Measurements from ENCODE around the gene STARD7.

DNA sequence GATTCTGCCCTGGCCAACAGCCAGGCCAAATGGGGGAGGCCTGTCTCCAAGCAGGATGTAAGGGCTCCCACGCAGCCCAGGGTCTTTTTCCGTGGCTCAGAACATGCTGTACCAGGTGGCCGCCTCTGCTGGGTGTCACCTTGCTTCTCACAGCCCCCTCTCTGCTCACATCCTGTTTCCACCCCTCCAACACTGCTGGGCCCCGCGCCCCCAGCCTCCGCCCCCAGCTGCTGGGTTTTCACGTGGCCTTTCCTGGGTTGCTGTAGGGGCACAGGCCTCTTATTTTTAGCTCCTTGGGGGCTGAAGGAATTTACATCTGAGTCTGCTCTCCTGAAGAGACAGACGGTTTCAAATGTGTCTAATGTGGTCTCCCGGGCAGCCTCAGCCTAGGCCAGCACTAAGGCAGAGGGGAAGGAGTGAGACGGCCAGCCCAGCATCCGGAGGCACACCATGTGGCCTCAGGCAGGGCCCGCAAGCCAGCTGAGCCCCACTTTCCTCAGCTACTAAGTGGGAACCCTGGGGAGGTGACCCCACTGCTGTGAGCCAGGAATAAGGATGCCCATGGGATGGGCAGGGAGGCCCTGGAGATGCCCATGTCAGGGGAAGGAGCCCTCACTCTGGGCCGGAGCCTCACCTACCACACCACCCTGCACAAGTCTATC is 44.7 kb downstream of the STARD7 start:
- TF ChIP-seq CTCF (IDR thresholded peaks at IDR 0.05), result no peak
- no peak for TF ChIP-seq POLR2A (IDR thresholded peaks at IDR 0.05)

All from right lobe of liver (tissue), 4 donors.